ENCODE measurements around the gene PIGP.
"Not testable (repeated sequence)": the region's sequence is repeated elsewhere in the genome, so short reads cannot be mapped to it uniquely, and the experiment has no call there.

PIGP gene

DNA sequence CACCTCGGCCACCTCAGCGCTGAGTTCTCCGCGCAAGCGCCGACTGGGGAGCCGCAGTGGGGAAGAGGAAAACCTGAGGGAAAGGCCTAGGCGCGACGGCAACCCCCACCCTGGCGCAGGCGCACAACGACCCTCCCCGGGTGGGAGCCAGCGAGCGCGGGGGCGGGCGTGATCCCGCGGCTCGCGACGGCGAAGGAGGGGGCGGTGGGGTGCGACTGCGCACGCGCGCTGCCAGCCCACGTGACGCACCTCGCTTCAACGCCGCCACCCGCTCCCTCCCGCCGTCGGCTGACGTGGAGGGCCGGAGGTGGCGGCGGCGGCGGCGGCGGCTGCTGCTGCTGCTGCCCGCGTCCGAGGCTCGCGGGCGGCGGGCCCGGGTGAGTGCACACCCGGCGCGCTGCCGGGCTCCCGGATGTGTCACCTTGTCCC, at the start of gene PIGP, which contains the start of gene TTC3:
PIGP (minus strand) TSS at position 84 of the 429 bp plus-strand sequence. CDS start 556 bp downstream, outside the sequence.
TTC3 (plus strand) TSS at position 267 of the 429 bp plus-strand sequence. CDS start 14,004 bp downstream, outside the sequence.
- DNase-seq (ENCODE audit: low read depth) = peak; percentile 94
- H3K4me3 ChIP-seq (ENCODE audit: low read length) = peak within 1 kb of the TSS; percentile 82
- TF ChIP-seq, protein P1, sequence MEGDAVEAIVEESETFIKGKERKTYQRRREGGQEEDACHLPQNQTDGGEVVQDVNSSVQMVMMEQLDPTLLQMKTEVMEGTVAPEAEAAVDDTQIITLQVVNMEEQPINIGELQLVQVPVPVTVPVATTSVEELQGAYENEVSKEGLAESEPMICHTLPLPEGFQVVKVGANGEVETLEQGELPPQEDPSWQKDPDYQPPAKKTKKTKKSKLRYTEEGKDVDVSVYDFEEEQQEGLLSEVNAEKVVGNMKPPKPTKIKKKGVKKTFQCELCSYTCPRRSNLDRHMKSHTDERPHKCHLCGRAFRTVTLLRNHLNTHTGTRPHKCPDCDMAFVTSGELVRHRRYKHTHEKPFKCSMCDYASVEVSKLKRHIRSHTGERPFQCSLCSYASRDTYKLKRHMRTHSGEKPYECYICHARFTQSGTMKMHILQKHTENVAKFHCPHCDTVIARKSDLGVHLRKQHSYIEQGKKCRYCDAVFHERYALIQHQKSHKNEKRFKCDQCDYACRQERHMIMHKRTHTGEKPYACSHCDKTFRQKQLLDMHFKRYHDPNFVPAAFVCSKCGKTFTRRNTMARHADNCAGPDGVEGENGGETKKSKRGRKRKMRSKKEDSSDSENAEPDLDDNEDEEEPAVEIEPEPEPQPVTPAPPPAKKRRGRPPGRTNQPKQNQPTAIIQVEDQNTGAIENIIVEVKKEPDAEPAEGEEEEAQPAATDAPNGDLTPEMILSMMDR (IDR thresholded peaks at IDR 0.05; ENCODE audit: insufficient read depth, low read depth, low read length, missing control alignments) = no peak

DNA sequence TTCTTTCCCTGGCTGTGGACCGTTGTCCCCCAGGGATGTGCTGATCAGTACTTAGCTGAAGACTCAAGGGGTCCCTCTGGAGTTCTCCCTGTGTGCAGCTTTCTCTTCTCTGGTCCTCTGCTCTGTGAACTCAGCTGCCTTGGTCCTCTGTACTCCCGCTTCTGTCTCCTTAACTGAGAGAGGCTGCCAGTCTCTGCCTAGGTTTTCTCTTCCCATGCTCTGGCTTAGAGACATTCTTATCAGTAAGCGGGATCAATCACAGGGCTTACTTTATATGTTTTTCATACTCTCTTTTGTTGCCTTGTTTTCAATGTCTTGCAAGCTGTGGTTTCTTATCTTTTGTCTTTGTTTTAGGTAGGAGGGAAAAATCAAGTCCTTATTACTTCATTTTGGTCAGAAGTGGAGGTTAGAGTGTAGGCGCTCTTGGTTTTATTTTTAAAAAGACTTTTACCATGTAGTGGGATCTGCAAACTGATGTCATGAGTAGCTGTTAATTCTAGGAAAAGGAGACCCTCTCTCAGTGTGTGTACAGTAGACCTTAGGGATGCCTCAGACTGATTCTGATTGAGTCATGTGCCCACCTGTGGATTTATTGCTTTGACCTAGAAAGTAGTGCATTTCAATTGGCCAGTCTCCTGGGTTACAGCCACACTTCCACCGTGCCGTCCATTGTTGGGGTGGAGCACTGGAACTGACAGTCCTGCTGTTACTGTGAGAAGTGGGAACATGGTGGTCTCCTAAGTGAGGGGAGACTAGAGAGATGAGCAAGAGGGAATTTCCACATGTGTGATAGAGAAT, 46.7 kb upstream of the PIGP start:
- DNase-seq (ENCODE audit: low read depth) = no peak
- TF ChIP-seq, protein P1 (IDR thresholded peaks at IDR 0.05; ENCODE audit: insufficient read depth, low read depth, low read length, missing control alignments) = no peak
- H3K4me3 ChIP-seq (ENCODE audit: low read length) = no peak overlapping the region

DNA sequence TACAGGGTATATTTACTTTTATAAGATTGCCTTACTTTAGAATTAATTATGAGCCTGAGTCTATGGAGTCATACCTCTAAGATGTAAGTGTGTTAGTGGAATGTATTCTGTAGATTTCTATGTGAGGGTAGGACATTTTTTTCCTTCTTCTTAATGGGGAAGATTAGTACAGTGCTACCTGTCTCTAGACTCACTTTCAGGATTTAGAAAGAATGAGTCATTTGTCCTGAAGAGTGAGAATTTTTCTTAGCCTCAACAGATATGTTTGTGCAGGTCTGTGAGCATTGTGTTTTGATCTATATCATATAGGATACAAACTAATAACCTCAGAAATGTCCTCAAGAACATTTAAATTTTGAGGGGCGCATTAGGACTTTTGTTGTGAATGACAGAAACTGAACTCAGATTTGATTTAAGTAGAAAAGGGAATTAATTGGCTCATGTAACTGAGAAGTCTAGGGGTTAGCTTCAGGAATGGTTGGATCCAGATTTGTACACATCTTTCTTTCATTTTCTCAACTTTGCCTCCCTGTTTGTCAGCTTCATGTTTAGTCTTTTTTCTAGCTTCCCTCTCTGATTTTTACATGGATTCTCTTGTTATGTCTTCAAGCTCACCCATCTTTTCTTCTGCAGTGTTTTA, 45.4 kb upstream of the PIGP start:
- H3K4me3 ChIP-seq (ENCODE audit: low read length) = no peak overlapping the region
- TF ChIP-seq, protein P1 (IDR thresholded peaks at IDR 0.05; ENCODE audit: insufficient read depth, low read depth, low read length, missing control alignments) = no peak
- DNase-seq (ENCODE audit: low read depth) = peak; percentile 61

DNA sequence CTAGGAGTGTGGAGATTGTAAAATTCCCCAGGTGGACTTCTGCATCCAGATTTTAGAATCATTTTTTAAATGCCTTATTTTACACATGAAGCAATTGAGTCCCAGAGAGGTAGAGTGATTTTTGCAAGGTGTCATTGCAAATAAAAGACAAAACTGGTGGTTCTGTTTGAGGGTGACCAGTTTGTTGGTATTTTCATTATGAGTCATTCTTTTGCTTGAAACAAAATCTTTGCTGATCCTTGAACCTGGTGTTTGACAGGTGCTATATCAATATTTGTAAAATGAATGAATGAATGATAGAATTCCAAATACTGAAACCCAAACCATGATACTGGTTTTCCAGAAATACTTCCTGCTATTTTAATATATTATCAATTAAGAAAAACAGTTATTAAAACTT, 44.3 kb upstream of the PIGP start:
- no peak overlapping the region for H3K4me3 ChIP-seq (ENCODE audit: low read length)
- TF ChIP-seq, protein P1 (IDR thresholded peaks at IDR 0.05; ENCODE audit: insufficient read depth, low read depth, low read length, missing control alignments) = no peak
- DNase-seq (ENCODE audit: low read depth) = peak; percentile 9

DNA sequence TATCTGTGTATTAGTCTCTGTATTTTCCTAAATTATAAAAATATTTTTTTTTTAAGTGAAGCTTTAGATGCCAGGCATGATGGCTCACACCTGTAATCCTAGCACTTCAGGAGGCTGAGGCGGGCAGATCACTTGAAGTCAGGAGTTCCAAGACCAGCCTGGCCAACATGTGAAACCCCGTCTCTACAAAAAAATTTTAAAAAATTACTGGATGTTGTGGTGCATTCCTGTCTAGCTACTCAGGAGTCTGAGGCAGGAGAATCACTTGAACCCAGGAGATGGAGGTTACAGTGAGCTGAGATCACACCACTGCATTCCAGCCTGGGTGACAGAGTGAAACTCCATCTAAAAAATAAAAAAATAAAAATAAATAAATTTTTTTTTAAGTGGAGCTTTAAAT, 43.6 kb upstream of the PIGP start:
- H3K4me3 ChIP-seq (ENCODE audit: low read length); DNase-seq (ENCODE audit: low read depth): not testable (repeated sequence)

DNA sequence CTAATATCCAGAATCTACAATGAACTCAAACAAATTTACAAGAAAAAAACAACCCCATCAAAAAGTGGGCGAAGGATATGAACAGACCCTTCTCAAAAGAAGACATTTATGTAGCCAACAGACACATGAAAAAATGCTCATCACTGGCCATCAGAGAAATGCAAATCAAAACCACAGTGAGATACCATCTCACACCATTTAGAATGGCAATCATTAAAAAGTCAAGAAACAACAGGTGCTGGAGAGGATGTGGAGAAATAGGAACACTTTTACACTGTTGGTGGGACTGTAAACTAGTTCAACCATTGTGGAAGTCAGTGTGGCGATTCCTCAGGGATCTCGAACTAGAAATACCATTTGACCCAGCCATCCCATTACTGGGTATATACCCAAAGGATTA, 41.4 kb upstream of the PIGP start:
- not testable (repeated sequence) for DNase-seq (ENCODE audit: low read depth); H3K4me3 ChIP-seq (ENCODE audit: low read length)

DNA sequence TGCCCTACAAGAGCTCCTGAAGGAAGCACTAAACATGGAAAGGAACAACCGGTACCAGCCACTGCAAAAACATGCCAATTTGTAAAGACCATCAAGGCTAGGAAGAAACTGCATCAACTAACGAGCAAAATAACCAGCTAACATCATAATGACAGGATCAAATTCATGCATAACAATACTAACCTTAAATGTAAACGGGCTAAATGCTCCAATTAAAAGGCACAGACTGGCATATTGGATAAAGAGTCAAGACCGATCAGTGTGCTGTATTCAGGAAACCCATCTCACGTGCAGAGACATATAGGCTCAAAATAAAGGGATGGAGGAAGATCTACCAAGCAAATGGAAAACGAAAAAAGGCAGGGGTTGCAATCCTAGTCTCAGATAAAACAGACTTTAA, 38.2 kb upstream of the PIGP start:
- DNase-seq (ENCODE audit: low read depth); H3K4me3 ChIP-seq (ENCODE audit: low read length): not testable (repeated sequence)

DNA sequence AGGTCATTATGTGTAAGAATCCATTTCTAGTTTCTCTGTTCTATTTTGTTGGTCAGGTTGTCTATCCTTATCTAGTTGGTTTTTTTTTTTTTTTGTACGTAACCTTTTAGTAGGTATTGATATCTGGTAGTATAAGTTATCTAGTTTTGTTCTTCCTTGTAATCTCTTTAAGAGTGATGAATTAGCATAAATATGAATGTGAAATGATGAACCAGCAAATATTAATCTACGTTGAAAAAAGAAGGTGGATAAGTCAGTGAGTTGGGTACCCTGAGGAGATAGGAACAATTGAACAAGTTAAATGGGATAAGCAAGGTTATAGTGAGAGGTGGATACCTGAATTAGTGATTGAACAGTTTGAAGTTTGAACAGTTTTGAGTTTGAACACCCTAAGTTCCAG, 34.1 kb upstream of the PIGP start:
- TF ChIP-seq, protein P1 (IDR thresholded peaks at IDR 0.05; ENCODE audit: insufficient read depth, low read depth, low read length, missing control alignments) = no peak
- DNase-seq (ENCODE audit: low read depth) = no peak
- no peak overlapping the region for H3K4me3 ChIP-seq (ENCODE audit: low read length)

DNA sequence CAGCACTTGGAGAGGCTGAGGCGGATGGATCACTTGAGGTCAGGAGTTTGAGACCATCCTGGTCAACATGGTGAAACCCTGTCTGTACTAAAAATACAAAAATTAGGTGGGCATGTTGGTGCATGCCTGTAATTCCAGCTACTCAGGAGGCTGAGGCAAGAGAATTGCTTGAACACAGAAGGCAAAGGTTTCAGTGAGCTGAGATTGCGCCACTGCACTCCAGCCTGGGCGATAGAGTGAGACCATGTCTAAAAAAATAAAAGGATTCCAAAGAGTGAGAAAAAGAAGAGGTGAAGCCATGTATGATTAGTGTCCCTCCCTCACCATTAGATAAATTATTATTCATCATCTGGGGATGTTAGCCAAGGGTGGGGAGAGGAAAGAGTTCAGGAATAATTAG, 29.9 kb upstream of the PIGP start:
- DNase-seq (ENCODE audit: low read depth) = peak; percentile 61
- H3K4me3 ChIP-seq (ENCODE audit: low read length) = not testable (repeated sequence)

All from epithelial cell of esophagus (primary cell).